Left ventricle myocardium inferior (tissue), 1 donor: ENCODE results near the gene SAMD1. TPM values are rescaled to one million over a fixed set of nuclear protein-coding genes. Genes with fewer than 3 reads are reported as not detected.

Experiments used
- DNase-seq: peaks from one replicate; pipeline ENCODE4 v3.0.0-alpha.2; 2020
- H3K27ac ChIP-seq: fragments of 200-600 bp; replicated peaks from 2 replicates; pipeline ENCODE4 v1.8.0; 2021
- H3K27me3 ChIP-seq: fragments of 200-600 bp; 2 replicates; pipeline ENCODE4 v1.8.0; 2021; ENCODE audit warnings: low read depth
- H3K36me3 ChIP-seq: fragments of 200-600 bp; 2 replicates; pipeline ENCODE4 v1.8.0; 2021
- H3K4me1 ChIP-seq: fragments of 200-600 bp; 2 replicates; pipeline ENCODE4 v1.8.0; 2021
- H3K4me3 ChIP-seq: fragments of 200-600 bp; 2 replicates; pipeline ENCODE4 v1.8.0; 2021; ENCODE audit warnings: mild to moderate bottlenecking, moderate library complexity
- H3K9me3 ChIP-seq: fragments of 200-600 bp; replicated peaks from 2 replicates; pipeline ENCODE4 v1.8.0; 2021
- intact Hi-C: fragments of 100-400 bp; cut with micrococcal nuclease; formaldehyde crosslinking; loops from one replicate; pipeline ENCODE4 v1.11.0; 2022
- total RNA-seq: library from RNA; stranded (reverse); fragmentation: NEBNext Ultra II Directional; extraction: Animal tissue kit (Norgen Biotek cat#: 25700); gene quantifications from one replicate; pipeline ENCODE4 v1.2.1, GENCODE V29; 2021
- TF ChIP-seq, protein P1 (sequence below): fragments of 200-600 bp; IDR thresholded peaks from 2 replicates; pipeline ENCODE4 v1.8.0; 2021; ENCODE audit warnings: antibody characterized with exemption, mild to moderate bottlenecking, borderline replicate concordance
- donor health status: DM: no; HTN: yes; CAD: no; lungs with severe emphysema.

The SAMD1 gene
- total RNA-seq, 1 donor from 2014 or later: 46.7 TPM

DNA sequence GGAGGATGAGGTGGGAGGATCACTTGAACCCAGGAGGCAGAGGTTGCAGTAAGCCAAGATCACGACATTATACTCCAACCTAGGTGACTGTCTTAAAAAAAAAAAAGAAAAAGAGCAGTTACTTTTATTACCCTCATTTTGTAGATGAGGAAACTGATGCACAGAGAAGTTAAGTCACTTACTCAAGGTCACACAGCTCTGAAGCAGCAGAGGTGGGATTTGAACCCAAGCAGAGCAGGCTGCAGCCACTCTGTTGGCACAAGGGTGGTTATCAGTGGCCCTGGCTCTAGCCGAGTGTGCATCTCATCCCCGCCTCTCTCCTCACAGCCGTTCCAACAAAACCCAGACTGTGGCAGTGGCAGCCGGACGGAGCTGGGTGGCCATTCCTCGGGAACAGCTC is 51.4 kb downstream of the SAMD1 start:
- H3K9me3 ChIP-seq: no peaks in the 10 kb centered on the region
- H3K36me3 ChIP-seq: no peaks in the 10 kb centered on the region
- H3K4me3 ChIP-seq: no peak overlapping the region
- H3K4me1 ChIP-seq: peaks cover 23% of the 10 kb centered on the region
- H3K27me3 ChIP-seq: no peaks in the 10 kb centered on the region
- no peak for DNase-seq
- H3K27ac ChIP-seq: no peak overlapping the region
- intact Hi-C loops: no loop called here
- TF ChIP-seq, protein P1, sequence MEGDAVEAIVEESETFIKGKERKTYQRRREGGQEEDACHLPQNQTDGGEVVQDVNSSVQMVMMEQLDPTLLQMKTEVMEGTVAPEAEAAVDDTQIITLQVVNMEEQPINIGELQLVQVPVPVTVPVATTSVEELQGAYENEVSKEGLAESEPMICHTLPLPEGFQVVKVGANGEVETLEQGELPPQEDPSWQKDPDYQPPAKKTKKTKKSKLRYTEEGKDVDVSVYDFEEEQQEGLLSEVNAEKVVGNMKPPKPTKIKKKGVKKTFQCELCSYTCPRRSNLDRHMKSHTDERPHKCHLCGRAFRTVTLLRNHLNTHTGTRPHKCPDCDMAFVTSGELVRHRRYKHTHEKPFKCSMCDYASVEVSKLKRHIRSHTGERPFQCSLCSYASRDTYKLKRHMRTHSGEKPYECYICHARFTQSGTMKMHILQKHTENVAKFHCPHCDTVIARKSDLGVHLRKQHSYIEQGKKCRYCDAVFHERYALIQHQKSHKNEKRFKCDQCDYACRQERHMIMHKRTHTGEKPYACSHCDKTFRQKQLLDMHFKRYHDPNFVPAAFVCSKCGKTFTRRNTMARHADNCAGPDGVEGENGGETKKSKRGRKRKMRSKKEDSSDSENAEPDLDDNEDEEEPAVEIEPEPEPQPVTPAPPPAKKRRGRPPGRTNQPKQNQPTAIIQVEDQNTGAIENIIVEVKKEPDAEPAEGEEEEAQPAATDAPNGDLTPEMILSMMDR: no peak

Other genes starting within 250 kb of the SAMD1 start
- gene NANOS3, start 213.6 kb downstream of the SAMD1 start, total RNA-seq: 1.3 TPM
- gene BRME1, start 184.6 kb downstream of the SAMD1 start, total RNA-seq: 0.82 TPM
- 20.1 TPM for gene CC2D1A, start 184.6 kb downstream of the SAMD1 start, total RNA-seq
- 1.9 TPM for gene PODNL1, start 152.3 kb downstream of the SAMD1 start, total RNA-seq
- gene DCAF15, start 138.2 kb downstream of the SAMD1 start, total RNA-seq: 17.0 TPM
- 15.2 TPM for gene RFX1, start 84.4 kb downstream of the SAMD1 start, total RNA-seq
- not detected for gene RLN3, start 62.6 kb downstream of the SAMD1 start, total RNA-seq
- 4.0 TPM for gene IL27RA, start 59.0 kb downstream of the SAMD1 start, total RNA-seq
- 0.38 TPM for gene PALM3, start 28.7 kb downstream of the SAMD1 start, total RNA-seq
- gene MISP3, start 18.0 kb downstream of the SAMD1 start, total RNA-seq: 8.1 TPM
- gene C19orf67, start 5.0 kb downstream of the SAMD1 start, total RNA-seq: not detected
- gene PRKACA, start 27.0 kb upstream of the SAMD1 start, total RNA-seq: 465 TPM
- 0.96 TPM for gene ASF1B, start 45.8 kb upstream of the SAMD1 start, total RNA-seq
- 16.1 TPM for gene ADGRL1, start 115.4 kb upstream of the SAMD1 start, total RNA-seq